Neural cell (in vitro differentiated cells): ENCODE data around the gene DHPS.

Experiments
- CTCF ChIP-seq: fragments of 450-650 bp; IDR thresholded peaks from 2 replicates; pipeline ENCODE4 v1.5.1; 2014; ENCODE audit warnings: antibody characterized with exemption, mild to moderate bottlenecking, moderate library complexity; ENCODE audit not compliant: poor library complexity, severe bottlenecking
- EP300 ChIP-seq: fragments of 450-650 bp; conservative IDR thresholded peaks from 2 replicates; pipeline ENCODE4 v1.6.1; 2014; ENCODE audit warnings: antibody characterized with exemption, mild to moderate bottlenecking, moderate library complexity; ENCODE audit not compliant: poor library complexity, severe bottlenecking
- EZH2 ChIP-seq: fragments of 200-600, 300-800 bp; shearing (Covaris generic), sonication (generic); IDR thresholded peaks from 2 replicates; pipeline ENCODE4 v1.6.1; 2014; ENCODE audit warnings: antibody characterized with exemption, low read length, borderline replicate concordance, mild to moderate bottlenecking; ENCODE audit not compliant: insufficient read depth, poor library complexity, severe bottlenecking
- POLR2AphosphoS5 ChIP-seq: IDR thresholded peaks from 2 replicates; pipeline ENCODE4 v1.6.1; 2012
- REST ChIP-seq: IDR thresholded peaks from 2 replicates; pipeline ENCODE4 v1.6.1; 2012; ENCODE audit warnings: borderline replicate concordance
- TAF1 ChIP-seq: IDR thresholded peaks from 2 replicates; pipeline ENCODE4 v1.6.1; 2012; ENCODE audit warnings: low read depth

- TF ChIP-seq POLR2AphosphoS5 (no peak), CTCF (no peak), EZH2 (no peak), EP300 (no peak), TAF1 (no peak), REST (no peak)
These were observed 45.3 kb upstream of the DHPS start for GRCh38 chr19:12726988-12727316.
